Measurements from ENCODE around the gene NFKB2. TPM values are rescaled to one million over a fixed set of nuclear protein-coding genes. Genes with fewer than 3 reads are reported as not detected.

The NFKB2 gene
- polyA plus RNA-seq, 1 donor from 2014 or later, result 0.30 TPM

- peaks cover 6% of the 10 kb centered on the region for H3F3A ChIP-seq (ENCODE audit: insufficient read depth, low read length, poor library complexity, severe bottlenecking)
- H3K9ac ChIP-seq (ENCODE audit: low read length), result no peak overlapping the region
- no peaks in the 10 kb centered on the region for H3K79me2 ChIP-seq (replicated peaks; ENCODE audit: insufficient read depth, low read length)
- H3K9me2 ChIP-seq (ENCODE audit: insufficient read depth, low read length), result no peaks in the 10 kb centered on the region
- TF ChIP-seq SMC3 (conservative IDR thresholded peaks at IDR 0.05; ENCODE audit: poor library complexity), result peak; percentile 77
- TF ChIP-seq RAD21 (conservative IDR thresholded peaks at IDR 0.05), result peak; percentile 63
- TF ChIP-seq POLR2AphosphoS5 (IDR thresholded peaks at IDR 0.05), result no peak
- TF ChIP-seq, protein P1, sequence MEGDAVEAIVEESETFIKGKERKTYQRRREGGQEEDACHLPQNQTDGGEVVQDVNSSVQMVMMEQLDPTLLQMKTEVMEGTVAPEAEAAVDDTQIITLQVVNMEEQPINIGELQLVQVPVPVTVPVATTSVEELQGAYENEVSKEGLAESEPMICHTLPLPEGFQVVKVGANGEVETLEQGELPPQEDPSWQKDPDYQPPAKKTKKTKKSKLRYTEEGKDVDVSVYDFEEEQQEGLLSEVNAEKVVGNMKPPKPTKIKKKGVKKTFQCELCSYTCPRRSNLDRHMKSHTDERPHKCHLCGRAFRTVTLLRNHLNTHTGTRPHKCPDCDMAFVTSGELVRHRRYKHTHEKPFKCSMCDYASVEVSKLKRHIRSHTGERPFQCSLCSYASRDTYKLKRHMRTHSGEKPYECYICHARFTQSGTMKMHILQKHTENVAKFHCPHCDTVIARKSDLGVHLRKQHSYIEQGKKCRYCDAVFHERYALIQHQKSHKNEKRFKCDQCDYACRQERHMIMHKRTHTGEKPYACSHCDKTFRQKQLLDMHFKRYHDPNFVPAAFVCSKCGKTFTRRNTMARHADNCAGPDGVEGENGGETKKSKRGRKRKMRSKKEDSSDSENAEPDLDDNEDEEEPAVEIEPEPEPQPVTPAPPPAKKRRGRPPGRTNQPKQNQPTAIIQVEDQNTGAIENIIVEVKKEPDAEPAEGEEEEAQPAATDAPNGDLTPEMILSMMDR (IDR thresholded peaks at IDR 0.05; ENCODE audit: poor library complexity, severe bottlenecking), result peak; percentile 72
- no peak overlapping the region for H3K27ac ChIP-seq (ENCODE audit: low read length)
- H3K9me3 ChIP-seq (ENCODE audit: low read length), result no peaks in the 10 kb centered on the region
- H2AFZ ChIP-seq (ENCODE audit: low read depth, low read length), result no peak overlapping the region
- no peaks in the 10 kb centered on the region for H3K27me3 ChIP-seq (ENCODE audit: insufficient read depth, low read depth, low read length)
- peak overlapping the region; percentile 97 for H3K4me3 ChIP-seq (ENCODE audit: low read length)
- no peaks in the 10 kb centered on the region for H4K20me1 ChIP-seq (ENCODE audit: insufficient read depth)
- H3K36me3 ChIP-seq (ENCODE audit: insufficient read depth, low read length), result no peaks in the 10 kb centered on the region
- H3K4me2 ChIP-seq (ENCODE audit: low read length), result peak overlapping the region; percentile 53
Observed at GRCh38 chr10:102422545-102423129, 27.1 kb downstream of the NFKB2 start.

DNA sequence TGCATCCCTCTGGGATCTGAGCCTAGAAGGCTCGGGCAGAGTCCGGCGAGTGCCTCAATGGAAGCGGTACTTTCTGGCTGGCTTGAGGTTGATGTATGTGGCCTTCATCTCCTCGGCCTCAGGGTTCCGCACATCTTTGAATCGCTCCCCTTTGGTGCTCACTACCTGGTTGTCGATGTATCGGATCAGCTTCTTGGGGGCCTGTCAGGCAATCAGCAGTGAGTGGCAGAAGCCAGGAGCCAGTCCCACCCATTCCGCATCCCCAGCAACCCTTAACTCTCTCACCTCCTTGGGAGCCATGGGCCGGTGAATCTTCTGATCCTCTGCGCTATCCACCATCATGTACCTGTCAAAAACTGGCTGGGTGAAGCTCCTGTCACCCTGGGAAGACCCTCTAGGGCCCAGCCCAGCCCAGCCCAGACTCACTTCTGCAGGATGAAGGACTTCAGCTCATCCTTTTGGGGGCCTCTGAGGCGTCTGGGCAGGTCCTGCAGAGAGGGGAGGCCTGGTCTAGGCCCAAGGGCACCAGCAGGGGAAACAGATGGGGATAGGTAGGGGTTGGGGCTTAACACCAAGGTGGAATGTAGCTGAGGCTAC, 28.0 kb downstream of the NFKB2 start:
- Histone ChIP-seq H4K20me1 (ENCODE audit: insufficient read depth) (no peaks in the 10 kb centered on the region), H3K4me3 (ENCODE audit: low read length) (no peak overlapping the region), H3K27ac (ENCODE audit: low read length) (no peak overlapping the region), H3K9me3 (ENCODE audit: low read length) (no peaks in the 10 kb centered on the region), H3K79me2 (replicated peaks; ENCODE audit: insufficient read depth, low read length) (no peaks in the 10 kb centered on the region), H3K27me3 (ENCODE audit: insufficient read depth, low read depth, low read length) (no peaks in the 10 kb centered on the region), H3K36me3 (ENCODE audit: insufficient read depth, low read length) (no peaks in the 10 kb centered on the region), H3K9me2 (ENCODE audit: insufficient read depth, low read length) (no peaks in the 10 kb centered on the region), H3F3A (ENCODE audit: insufficient read depth, low read length, poor library complexity, severe bottlenecking) (peaks cover 6% of the 10 kb centered on the region), H3K4me2 (ENCODE audit: low read length) (no peak overlapping the region), H2AFZ (ENCODE audit: low read depth, low read length) (no peak overlapping the region), H3K9ac (ENCODE audit: low read length) (no peak overlapping the region)
- TF ChIP-seq, protein P1 (IDR thresholded peaks at IDR 0.05; ENCODE audit: poor library complexity, severe bottlenecking), result no peak
- TF ChIP-seq TAF1 (IDR thresholded peaks at IDR 0.05; ENCODE audit: low read depth) (no peak), EZH2 (IDR thresholded peaks at IDR 0.05; ENCODE audit: borderline replicate concordance, insufficient read depth, low read length, poor library complexity, severe bottlenecking) (no peak), RAD21 (conservative IDR thresholded peaks at IDR 0.05) (no peak), POLR2AphosphoS5 (IDR thresholded peaks at IDR 0.05) (no peak), EP300 (conservative IDR thresholded peaks at IDR 0.05; ENCODE audit: poor library complexity, severe bottlenecking) (no peak), REST (IDR thresholded peaks at IDR 0.05; ENCODE audit: borderline replicate concordance) (no peak), MXI1 (conservative IDR thresholded peaks at IDR 0.05; ENCODE audit: poor library complexity, severe bottlenecking) (no peak), SMC3 (conservative IDR thresholded peaks at IDR 0.05; ENCODE audit: poor library complexity) (no peak)
